ENCODE results near the gene LRRTM4. TPM values are rescaled to one million over a fixed set of nuclear protein-coding genes. Genes with fewer than 3 reads are reported as not detected.
"Not testable (repeated sequence)": the region's sequence is repeated elsewhere in the genome, so short reads cannot be mapped to it uniquely, and the experiment has no call there.

The LRRTM4 gene
- total RNA-seq, 1 donor from 2014 or later, result 1.8 TPM

GRCh38 chr2:77144772-77145171 is 377.4 kb downstream of the LRRTM4 start:
- no peak for DNase-seq (ENCODE audit: low spot score)
- H3K27me3 Mint-ChIP-seq (ENCODE audit: unreplicated experiment), result peaks cover 2% of the 10 kb centered on the region
- TF ChIP-seq CTCF (IDR thresholded peaks at IDR 0.05; ENCODE audit: unreplicated experiment), result no peak
- no peaks in the 10 kb centered on the region for H3K36me3 Mint-ChIP-seq (ENCODE audit: low read depth, unreplicated experiment)
- no peaks in the 10 kb centered on the region for H3K9me3 Mint-ChIP-seq (ENCODE audit: unreplicated experiment)
- no peak overlapping the region for H3K4me3 Mint-ChIP-seq (ENCODE audit: unreplicated experiment)
- H3K4me1 Mint-ChIP-seq (ENCODE audit: unreplicated experiment), result no peaks in the 10 kb centered on the region
- H3K27ac Mint-ChIP-seq (ENCODE audit: unreplicated experiment), result no peak overlapping the region

GRCh38 chr2:77142141-77142540 is 380.0 kb downstream of the LRRTM4 start:
- H3K27me3 Mint-ChIP-seq (ENCODE audit: unreplicated experiment), result no peaks in the 10 kb centered on the region
- DNase-seq (ENCODE audit: low spot score), result no peak
- no peak overlapping the region for H3K27ac Mint-ChIP-seq (ENCODE audit: unreplicated experiment)
- TF ChIP-seq CTCF (IDR thresholded peaks at IDR 0.05; ENCODE audit: unreplicated experiment), result no peak
- H3K4me3 Mint-ChIP-seq (ENCODE audit: unreplicated experiment), result no peak overlapping the region
- no peaks in the 10 kb centered on the region for H3K9me3 Mint-ChIP-seq (ENCODE audit: unreplicated experiment)
- H3K36me3 Mint-ChIP-seq (ENCODE audit: low read depth, unreplicated experiment), result no peaks in the 10 kb centered on the region
- H3K4me1 Mint-ChIP-seq (ENCODE audit: unreplicated experiment), result no peaks in the 10 kb centered on the region

GRCh38 chr2:77128479-77128878 is 393.7 kb downstream of the LRRTM4 start:
- H3K4me3 Mint-ChIP-seq (ENCODE audit: unreplicated experiment); DNase-seq (ENCODE audit: low spot score); H3K27me3 Mint-ChIP-seq (ENCODE audit: unreplicated experiment); H3K27ac Mint-ChIP-seq (ENCODE audit: unreplicated experiment); H3K4me1 Mint-ChIP-seq (ENCODE audit: unreplicated experiment); H3K36me3 Mint-ChIP-seq (ENCODE audit: low read depth, unreplicated experiment); H3K9me3 Mint-ChIP-seq (ENCODE audit: unreplicated experiment): not testable (repeated sequence)

GRCh38 chr2:77127345-77127744 is 394.8 kb downstream of the LRRTM4 start:
- Mint-ChIP-seq H3K9me3 (ENCODE audit: unreplicated experiment) (no peaks in the 10 kb centered on the region), H3K27ac (ENCODE audit: unreplicated experiment) (no peak overlapping the region), H3K4me3 (ENCODE audit: unreplicated experiment) (no peak overlapping the region), H3K27me3 (ENCODE audit: unreplicated experiment) (no peaks in the 10 kb centered on the region), H3K36me3 (ENCODE audit: low read depth, unreplicated experiment) (no peaks in the 10 kb centered on the region), H3K4me1 (ENCODE audit: unreplicated experiment) (no peaks in the 10 kb centered on the region)
- no peak for TF ChIP-seq CTCF (IDR thresholded peaks at IDR 0.05; ENCODE audit: unreplicated experiment)
- no peak for DNase-seq (ENCODE audit: low spot score)

DNA sequence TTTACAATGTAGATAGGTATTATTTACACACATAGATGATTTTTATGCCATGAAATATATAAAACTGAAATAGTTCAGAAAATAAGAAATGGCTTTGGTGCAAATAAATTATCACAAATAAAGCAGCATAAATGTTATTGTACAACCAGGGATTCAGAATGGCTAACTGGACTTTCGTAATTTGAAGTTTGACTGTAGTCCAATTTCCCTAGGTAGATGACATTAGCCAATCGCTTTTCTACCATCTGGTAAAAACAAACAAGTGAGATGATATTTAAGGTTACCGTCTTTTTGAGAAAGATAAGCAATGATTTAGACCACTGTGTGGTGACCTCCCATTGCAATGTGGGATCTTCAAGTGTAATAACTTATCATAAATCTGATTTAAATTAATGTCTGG is 400.7 kb downstream of the LRRTM4 start:
- Mint-ChIP-seq H3K4me1 (ENCODE audit: unreplicated experiment) (no peaks in the 10 kb centered on the region), H3K27ac (ENCODE audit: unreplicated experiment) (no peak overlapping the region), H3K9me3 (ENCODE audit: unreplicated experiment) (no peaks in the 10 kb centered on the region), H3K27me3 (ENCODE audit: unreplicated experiment) (no peaks in the 10 kb centered on the region), H3K36me3 (ENCODE audit: low read depth, unreplicated experiment) (no peaks in the 10 kb centered on the region), H3K4me3 (ENCODE audit: unreplicated experiment) (no peak overlapping the region)
- no peak for TF ChIP-seq CTCF (IDR thresholded peaks at IDR 0.05; ENCODE audit: unreplicated experiment)
- DNase-seq (ENCODE audit: low spot score), result no peak

GRCh38 chr2:77119333-77119732 is 402.8 kb downstream of the LRRTM4 start:
- H3K4me3 Mint-ChIP-seq (ENCODE audit: unreplicated experiment), result no peak overlapping the region

More at GRCh38 chr2:77119333-77119732, 402.8 kb downstream of the LRRTM4 start:
- no peak for DNase-seq (ENCODE audit: low spot score)
- Mint-ChIP-seq H3K27ac (ENCODE audit: unreplicated experiment) (no peak overlapping the region), H3K27me3 (ENCODE audit: unreplicated experiment) (no peaks in the 10 kb centered on the region), H3K9me3 (ENCODE audit: unreplicated experiment) (no peaks in the 10 kb centered on the region), H3K36me3 (ENCODE audit: low read depth, unreplicated experiment) (no peaks in the 10 kb centered on the region), H3K4me1 (ENCODE audit: unreplicated experiment) (no peaks in the 10 kb centered on the region)
- TF ChIP-seq CTCF (IDR thresholded peaks at IDR 0.05; ENCODE audit: unreplicated experiment), result no peak
